DMS 273 (cell line): ENCODE data around the gene DYRK4.

ENCODE experiments used
- DNase-seq: peaks from one replicate; lab custom pipeline; 2025; ENCODE audit not compliant: unreplicated experiment; lab: John Stamatoyannopoulos, UW

The DYRK4 gene

GRCh38 chr12:4563336-4563735 is 1.3 kb downstream of the DYRK4 start:
- no peak for DNase-seq

- no peak for DNase-seq
Observed at GRCh38 chr12:4564818-4565217, 2.8 kb downstream of the DYRK4 start.

GRCh38 chr12:4566474-4566873 is 4.5 kb downstream of the DYRK4 start:
- no peak for DNase-seq

- no peak for DNase-seq
Observed at GRCh38 chr12:4567073-4567881, 5.3 kb downstream of the DYRK4 start.

GRCh38 chr12:4569261-4569660 is 7.3 kb downstream of the DYRK4 start:
- no peak for DNase-seq

GRCh38 chr12:4572680-4573079 is 10.7 kb downstream of the DYRK4 start:
- no peak for DNase-seq

- peak; percentile 40 for DNase-seq
Observed at GRCh38 chr12:4579305-4580102, 17.5 kb downstream of the DYRK4 start.

- no peak for DNase-seq
Observed at GRCh38 chr12:4580281-4580688, 18.3 kb downstream of the DYRK4 start.

GRCh38 chr12:4584281-4584680 is 22.3 kb downstream of the DYRK4 start:
- no peak for DNase-seq

- no peak for DNase-seq
Observed at GRCh38 chr12:4584896-4585295, 22.9 kb downstream of the DYRK4 start.

GRCh38 chr12:4586500-4586899 is 24.5 kb downstream of the DYRK4 start:
- no peak for DNase-seq

- DNase-seq = no peak
Observed at GRCh38 chr12:4587108-4587507, 25.1 kb downstream of the DYRK4 start.

GRCh38 chr12:4588916-4589315 is 26.9 kb downstream of the DYRK4 start:
- no peak for DNase-seq

- DNase-seq = no peak
Observed at GRCh38 chr12:4589941-4590340, 27.9 kb downstream of the DYRK4 start.

GRCh38 chr12:4591180-4591687 is 29.2 kb downstream of the DYRK4 start:
- DNase-seq = peak; percentile 10

GRCh38 chr12:4595881-4596280 is 33.9 kb downstream of the DYRK4 start:
- no peak for DNase-seq

GRCh38 chr12:4603421-4603820 is 41.4 kb downstream of the DYRK4 start:
- DNase-seq = peak; percentile 3

GRCh38 chr12:4603946-4604345 is 41.9 kb downstream of the DYRK4 start:
- DNase-seq = no peak

GRCh38 chr12:4604684-4605193 is 42.7 kb downstream of the DYRK4 start:
- DNase-seq = peak; percentile 88

- no peak for DNase-seq
Observed at GRCh38 chr12:4607056-4607455, 45.0 kb downstream of the DYRK4 start.

GRCh38 chr12:4609071-4609470 is 47.1 kb downstream of the DYRK4 start:
- DNase-seq = no peak

- DNase-seq = no peak
Observed at GRCh38 chr12:4610481-4610880, 48.5 kb downstream of the DYRK4 start.
